SKM-1 (cell line): ENCODE results near the gene SUCNR1.
"Not testable (repeated sequence)": the region's sequence is repeated elsewhere in the genome, so short reads cannot be mapped to it uniquely, and the experiment has no call there.

Experiments used
- DNase-seq: peaks from one replicate; lab custom pipeline; 2025; ENCODE audit not compliant: unreplicated experiment; lab: John Stamatoyannopoulos, UW

The SUCNR1 gene

DNA sequence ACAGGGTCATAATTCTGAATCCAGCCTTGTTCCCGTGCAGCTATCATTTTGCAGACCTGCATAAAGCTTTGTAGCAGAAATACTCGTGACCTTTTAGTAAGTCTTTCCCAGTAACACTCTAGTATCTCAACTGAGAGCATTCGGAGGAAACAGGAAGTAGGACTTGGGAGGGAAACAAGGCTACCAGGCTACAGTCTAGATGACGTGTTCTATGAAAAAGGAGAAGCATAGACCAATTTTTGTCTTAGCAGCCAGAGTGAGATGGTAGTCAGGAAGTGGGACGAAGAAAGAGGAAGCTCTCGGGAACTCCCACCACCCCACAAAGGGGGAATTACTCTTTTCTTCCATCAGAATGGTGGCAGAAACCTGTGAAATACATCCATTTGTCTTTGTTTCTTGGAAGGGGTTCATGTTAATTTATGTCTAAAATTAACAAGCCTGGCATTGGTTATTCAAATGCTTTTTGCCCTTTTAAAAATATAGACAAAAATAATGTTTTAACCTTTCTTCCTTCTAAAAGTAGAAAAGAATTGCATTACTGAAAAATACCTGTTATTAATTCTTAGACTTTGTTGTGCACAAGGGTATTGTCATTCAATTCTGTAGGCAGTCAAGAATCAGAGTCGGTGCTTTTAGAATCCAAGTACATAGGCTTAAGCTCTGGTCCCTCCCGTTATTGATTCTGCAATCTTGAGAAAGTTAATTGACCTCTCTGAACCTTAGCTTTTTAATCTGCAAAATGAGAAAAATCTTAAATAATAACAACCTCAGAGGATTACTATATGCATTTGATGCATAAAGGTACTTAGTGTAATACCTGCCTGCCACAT lies 1.6 kb upstream of the SUCNR1 start:
- DNase-seq = peak; percentile 99

- DNase-seq = not testable (repeated sequence)
These were observed 636 bp downstream of the SUCNR1 start for GRCh38 chr3:151874079-151874478.

DNA sequence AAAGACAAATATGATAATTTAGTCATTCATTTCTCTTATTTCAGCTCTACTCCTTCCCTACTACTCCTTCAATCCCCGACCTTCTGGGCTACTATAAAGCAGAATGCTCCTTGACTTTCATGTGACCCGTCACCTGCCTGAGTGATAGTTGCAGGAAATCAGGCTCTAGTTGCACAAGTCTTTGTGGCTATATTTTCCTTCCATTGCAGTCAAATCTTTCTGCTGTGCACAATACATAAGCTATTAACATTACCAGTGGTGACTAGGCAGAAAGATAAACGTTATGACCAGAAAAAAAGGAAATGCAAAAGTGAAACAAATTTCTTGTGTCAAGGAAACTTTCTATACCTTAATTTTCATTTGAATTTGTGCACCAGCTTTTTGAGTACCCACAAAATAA lies 2.3 kb downstream of the SUCNR1 start:
- DNase-seq = peak; percentile 95

- no peak for DNase-seq
These were observed 3.8 kb downstream of the SUCNR1 start for GRCh38 chr3:151877269-151877668.

GRCh38 chr3:151878465-151878864 lies 5.0 kb downstream of the SUCNR1 start:
- DNase-seq = no peak

DNA sequence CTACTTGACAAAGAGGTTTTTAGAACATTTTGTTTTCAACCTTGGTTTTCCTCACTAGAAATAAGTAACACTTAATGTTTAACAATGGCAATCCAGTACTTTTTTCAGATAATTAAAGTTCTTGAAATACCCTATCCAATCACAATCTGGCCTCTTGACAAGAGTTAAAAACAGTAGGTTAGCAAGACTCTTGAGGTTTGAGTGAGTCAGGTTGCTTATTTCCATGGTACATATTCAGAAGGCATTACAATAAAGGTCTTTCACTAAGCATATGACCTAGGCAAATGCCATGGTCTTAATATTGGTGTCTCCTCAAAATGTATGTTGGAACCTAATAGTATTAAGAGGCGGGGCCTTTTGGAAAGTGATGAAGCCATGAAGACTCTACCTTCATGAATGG lies 5.6 kb downstream of the SUCNR1 start:
- no peak for DNase-seq

DNA sequence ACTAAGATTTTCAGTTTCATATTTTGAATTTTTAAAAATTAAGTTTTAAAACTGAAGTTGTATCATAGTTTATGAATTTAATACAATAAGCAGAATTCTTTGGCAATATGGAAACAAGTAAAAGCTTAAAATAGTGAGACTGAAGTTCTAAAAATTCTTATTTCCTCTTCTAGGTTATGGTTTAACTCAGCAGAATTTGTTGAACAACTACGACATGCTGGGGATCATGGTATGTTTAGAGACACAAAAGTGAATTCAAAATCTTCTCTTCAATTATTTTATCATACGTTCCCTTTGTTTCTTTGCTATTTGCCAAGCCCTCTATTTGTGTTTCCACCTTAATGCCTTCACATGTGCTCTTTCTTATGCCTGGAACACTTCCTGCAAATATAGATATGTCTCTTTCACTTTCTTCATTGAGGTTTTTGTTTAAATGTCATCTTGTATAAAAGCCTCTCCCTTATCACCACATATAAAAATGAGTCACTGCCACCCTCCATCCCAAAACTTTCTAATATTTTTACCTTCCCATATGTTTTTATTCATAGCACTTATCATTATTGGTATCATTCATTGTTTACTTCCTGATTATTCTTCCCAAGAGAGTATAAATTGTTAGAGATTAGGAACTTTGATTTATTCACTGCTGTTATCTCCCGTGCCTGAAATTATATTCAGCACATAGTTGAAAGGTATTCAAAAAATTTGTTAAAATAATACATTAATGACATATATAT lies 6.4 kb downstream of the SUCNR1 start:
- no peak for DNase-seq

GRCh38 chr3:151880416-151880690 lies 6.9 kb downstream of the SUCNR1 start:
- DNase-seq = no peak

GRCh38 chr3:151881137-151881536 lies 7.7 kb downstream of the SUCNR1 start:
- DNase-seq = no peak

- not testable (repeated sequence) for DNase-seq
These were observed 12.0 kb downstream of the SUCNR1 start for GRCh38 chr3:151885397-151885796.

DNA sequence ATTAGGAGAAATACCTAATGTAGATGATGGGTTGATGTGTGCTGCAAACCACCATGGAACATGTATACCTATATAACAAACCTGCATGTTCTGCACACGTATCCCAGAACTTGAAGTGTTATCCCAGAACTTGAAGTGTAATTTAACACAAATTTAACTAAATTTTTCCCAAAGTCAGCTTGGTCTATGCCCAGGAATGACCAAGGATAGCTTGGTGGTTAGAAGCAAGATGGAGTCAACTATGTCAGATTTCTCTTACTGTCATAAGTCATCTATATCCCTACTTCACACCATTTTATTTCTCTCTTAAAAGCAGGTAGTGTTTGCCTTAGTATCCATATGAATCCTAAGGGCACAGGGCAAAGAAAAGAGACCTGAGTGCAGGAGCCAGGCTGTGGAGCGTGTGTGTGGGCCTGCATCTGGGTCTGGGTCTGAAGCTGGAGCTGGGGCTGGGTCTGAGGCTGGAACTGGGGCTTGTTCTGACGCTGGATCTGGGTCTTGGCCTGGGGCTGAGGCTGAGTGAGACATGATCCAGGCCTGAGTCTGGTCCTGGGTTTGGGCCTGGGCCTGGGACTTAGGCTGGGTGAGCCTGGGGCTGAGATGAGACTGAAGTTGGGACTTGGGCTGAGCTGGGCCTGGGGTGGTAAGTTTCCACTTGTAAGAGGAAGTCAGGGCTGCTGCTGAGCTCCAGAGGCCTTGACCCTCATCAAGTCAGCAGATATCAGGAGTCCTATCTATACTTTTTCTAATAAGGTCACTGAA lies 14.2 kb downstream of the SUCNR1 start:
- DNase-seq = not testable (repeated sequence)

- DNase-seq = peak; percentile 66
These were observed 17.3 kb downstream of the SUCNR1 start for GRCh38 chr3:151890721-151891141.

DNA sequence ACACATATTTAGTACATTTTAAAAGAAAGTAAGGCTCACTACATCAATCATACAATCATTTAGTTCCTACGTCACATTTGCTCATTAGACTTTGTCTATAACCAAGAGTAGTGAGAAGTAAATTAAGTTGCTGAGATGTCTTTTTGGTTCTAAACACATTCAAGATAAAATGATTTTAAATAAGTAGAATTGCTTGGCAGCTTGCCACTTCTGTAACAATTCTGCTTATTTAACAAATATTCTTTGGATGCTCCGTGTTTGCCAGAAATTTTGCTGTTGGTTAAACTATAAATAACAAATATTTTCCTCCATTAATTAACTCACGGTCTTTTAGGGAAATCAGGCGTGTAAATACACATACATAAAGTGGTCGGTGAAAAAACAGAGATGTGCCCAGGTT lies 18.3 kb downstream of the SUCNR1 start:
- no peak for DNase-seq

- no peak for DNase-seq
These were observed 20.8 kb downstream of the SUCNR1 start for GRCh38 chr3:151894219-151894618.

- no peak for DNase-seq
These were observed 22.2 kb downstream of the SUCNR1 start for GRCh38 chr3:151895478-151896241.

DNA sequence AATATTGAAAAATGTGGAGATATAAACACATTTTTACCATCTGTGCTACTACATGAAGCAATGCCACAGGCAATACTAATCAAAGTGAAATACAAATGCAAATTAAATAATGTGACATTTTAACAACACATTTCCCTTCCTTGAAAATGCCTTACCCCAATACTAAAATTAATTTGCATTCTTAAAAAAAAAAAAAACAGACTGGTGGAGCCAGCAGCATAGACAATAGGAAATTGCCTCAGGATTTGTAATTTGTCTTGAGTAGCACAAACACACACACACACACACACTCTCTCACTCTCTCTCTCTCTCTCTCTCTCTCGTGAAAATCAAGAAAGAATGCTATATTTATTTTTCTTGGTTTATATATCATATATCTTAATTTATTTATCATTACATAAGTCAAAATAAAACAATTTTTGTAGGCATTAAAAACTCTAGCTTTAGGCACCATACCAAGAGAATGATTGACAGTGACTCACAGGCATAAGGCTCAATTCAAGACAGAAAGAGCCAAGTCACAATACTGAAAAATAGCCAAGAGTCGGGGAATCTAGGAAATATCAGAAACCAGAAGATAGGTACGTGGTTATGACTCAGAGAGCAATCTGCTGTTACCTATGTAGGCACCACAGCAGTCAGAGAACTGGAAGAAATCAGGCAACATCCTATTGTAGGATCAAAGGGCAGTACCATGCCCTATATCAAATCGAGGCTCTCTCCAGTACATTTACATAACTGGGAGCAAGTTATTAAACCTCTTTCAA lies 23.0 kb downstream of the SUCNR1 start:
- no peak for DNase-seq

- DNase-seq = not testable (repeated sequence)
These were observed 24.7 kb downstream of the SUCNR1 start for GRCh38 chr3:151898121-151898520.

DNA sequence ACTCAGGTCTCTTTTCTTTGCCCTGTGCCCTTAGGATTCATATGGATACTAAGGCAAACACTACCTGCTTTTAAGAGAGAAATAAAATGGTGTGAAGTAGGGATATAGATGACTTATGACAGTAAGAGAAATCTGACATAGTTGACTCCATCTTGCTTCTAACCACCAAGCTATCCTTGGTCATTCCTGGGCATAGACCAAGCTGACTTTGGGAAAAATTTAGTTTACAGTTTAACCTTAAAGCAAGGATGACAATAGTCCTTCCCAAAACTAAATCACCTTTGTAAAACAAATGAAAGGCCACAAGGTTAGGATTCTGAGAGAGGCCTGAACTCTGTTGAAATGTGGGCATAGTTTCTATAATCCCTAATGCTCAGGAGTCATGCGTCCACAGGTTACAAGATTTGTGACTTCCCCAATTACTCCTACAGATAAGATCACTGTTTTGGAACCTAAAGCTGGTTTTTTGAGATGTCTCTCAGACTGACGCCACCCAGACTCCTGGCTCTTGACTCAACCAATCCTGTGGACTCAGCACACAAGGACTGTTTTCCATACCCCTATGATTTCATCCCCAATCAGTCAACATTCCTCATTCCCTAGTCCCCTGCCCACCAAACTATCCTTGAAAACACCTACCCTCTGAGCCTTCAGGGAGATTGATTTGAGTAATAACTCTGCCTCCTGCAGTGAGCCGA lies 25.3 kb downstream of the SUCNR1 start:
- not testable (repeated sequence) for DNase-seq

- no peak for DNase-seq
These were observed 26.6 kb downstream of the SUCNR1 start for GRCh38 chr3:151899996-151900395.

- no peak for DNase-seq
These were observed 27.0 kb downstream of the SUCNR1 start for GRCh38 chr3:151900460-151900859.
